OCI-M1 (cell line): ENCODE data around the gene CPN2.

Experiments
- DNase-seq: peaks from one replicate; lab custom pipeline; 2025; lab: John Stamatoyannopoulos, UW

The CPN2 gene, protein sequence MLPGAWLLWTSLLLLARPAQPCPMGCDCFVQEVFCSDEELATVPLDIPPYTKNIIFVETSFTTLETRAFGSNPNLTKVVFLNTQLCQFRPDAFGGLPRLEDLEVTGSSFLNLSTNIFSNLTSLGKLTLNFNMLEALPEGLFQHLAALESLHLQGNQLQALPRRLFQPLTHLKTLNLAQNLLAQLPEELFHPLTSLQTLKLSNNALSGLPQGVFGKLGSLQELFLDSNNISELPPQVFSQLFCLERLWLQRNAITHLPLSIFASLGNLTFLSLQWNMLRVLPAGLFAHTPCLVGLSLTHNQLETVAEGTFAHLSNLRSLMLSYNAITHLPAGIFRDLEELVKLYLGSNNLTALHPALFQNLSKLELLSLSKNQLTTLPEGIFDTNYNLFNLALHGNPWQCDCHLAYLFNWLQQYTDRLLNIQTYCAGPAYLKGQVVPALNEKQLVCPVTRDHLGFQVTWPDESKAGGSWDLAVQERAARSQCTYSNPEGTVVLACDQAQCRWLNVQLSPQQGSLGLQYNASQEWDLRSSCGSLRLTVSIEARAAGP

DNA sequence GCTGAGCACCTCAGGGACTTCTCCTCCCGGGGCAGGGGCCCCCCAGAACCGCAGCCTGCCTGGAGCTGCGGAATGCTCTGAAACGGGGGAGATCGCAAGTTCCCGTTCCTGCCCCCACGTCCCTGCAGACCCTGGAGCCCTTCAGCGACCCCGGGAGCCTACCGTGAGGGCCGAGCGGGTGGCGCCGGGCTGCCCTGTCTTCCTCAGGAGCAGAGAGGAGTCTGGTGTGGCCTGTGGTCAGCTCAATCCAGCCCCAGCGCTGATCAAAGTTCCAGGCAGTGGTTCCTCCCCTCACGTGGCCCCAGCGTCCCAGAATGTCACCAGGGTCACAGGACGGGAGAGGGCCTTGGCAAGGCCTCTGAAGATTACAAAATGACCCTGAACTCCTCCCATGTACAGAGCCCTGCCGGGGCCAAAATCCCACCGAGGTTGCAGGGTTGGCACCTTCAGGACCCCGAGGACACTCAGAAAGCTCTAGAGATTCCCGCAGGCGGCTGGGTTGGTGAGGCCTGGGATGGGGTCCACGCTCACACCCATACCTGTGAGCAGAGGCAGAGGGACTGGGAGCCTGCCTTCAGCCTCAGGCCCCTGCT, at the start of gene CPN2:
Gene CPN2, minus strand, starts transcription at position 249 of the 593 bp plus-strand sequence. CDS start 8,626 bp downstream, outside the sequence.
- no peak for DNase-seq

DNA sequence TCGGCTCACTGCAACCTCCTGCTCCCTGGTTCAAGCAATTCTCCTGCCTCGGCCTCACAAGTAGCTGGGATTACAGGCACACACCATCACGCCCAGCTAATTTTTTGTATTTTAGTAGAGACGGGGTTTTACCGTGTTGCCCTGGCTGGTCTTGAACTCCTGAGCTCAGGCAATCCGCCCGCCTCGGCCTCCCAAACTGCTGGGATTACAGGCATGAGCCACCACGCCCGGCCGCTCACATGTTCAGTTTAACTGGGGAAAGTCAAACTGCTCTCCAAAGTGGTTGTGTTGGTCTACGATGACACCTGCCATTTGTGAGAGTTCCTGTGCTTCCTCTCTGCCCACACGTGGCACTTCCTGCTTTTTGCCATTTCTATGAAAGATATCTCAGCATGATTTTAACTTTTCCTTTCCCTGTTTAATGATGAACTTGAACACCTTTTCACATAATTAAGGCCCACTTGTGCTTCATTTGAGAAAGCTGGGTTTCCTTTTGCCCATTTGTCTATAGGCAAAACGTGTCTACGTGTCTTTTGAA, 48.8 kb upstream of the CPN2 start:
- no peak for DNase-seq

DNA sequence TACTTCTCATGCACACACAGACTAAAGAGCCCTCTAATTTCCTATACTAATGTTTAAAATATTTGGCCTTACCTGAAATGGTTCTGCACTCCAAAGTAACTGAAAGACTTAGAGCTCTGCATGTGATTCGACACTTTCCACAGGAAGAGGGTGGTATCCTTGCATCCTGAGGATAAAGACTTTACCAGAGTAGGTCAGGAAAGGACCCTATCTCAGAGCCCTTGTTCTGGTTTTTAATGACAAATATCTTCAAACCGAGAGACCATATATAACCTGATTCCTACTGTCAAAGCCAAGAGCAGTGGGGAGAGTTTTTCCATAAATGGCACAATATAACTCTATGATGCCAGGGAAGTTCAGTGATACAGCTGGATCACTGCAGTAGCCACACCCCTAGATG, 48.0 kb upstream of the CPN2 start, which contains the start of gene GP5:
Gene GP5, minus strand, starts transcription at position 101 of the 400 bp plus-strand sequence. CDS start 984 bp downstream, outside the sequence.
- peak; percentile 3 for DNase-seq

DNA sequence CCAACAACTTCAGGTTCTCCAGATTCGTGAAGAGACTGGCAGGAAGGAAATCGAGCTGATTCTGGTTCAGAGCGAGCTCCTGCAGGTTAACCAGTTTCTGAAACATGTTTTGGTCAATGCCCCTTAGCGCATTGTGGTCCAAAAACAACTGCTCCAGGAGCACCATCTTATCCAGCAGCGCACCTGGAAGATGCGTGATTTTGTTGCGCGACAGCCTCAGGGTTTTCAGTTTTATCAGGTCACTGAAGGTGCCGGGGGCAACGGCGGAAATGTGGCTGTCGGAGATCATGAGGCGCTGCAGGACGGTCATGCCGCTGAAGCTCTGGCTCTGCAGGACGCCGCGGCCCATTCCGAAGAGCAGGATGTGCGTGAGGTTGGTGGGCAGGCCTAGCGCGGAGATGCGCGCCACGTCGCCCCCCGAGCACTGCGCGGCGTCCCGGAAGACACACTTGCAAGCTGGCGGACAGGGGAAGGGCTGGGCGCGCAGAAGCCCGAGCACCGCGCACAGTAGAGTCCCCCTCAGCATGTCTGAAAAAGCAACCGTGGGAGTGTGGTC, 46.7 kb upstream of the CPN2 start:
- DNase-seq, result no peak

DNA sequence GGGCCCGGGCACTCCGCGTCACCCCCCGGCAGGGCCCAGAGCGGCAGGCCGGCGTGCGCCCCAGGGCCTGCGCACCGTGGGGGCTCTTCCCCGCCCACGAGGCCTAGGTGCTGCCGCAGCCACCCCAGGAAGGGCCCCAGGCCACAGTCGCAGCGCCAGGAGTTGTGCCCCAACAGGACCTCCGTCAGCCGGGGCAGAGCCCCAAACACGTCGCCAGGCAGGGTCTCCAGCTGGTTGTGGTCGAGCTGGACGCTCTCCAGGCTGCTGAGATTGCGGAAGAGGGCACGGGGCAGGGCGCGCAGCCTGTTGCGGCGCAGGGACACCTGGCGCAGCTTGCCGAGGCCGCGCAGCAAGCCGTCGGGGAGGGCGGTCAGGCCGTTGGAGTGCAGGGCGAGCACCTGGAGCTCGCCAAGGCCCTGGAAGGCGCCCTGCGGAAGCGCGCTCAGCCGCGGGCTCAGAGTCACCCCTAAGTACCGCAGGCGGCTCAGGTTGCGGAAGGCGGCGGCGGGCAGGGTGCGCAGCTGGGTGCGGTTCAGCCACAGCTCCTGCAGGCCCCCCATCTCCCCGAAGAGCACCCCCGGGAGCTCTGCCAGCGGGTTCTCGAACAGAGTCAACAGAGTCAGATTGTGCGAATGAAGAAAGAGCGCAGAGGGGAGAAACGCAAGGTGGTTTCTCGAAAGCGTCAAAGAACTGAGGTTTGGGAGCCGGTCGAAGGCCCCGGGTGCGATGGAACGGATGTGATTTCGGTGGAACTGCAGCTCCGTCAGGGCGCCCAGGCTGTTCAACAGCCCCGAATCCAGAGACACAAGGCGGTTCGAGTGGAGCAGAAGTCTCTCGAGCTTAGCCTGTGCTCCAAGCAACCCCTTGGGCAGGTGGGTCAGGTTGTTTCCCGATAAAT, 46.0 kb upstream of the CPN2 start:
- DNase-seq, result no peak

DNA sequence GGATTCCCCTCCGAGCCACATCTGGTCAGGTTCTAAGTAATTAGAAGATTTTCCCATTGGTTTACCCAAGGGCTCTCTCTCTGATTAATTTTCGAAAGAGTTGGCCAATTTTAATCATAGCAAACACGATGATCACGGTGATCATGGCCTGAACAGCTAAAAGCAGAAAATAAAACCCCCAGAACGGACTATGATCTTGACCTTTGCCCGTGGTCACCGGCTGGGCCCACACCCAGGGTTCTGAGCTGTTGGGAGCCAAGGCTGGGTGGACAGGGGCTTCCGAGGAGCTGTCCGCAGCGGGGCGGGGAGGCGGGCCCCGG, 45.4 kb upstream of the CPN2 start:
- DNase-seq, result no peak

DNA sequence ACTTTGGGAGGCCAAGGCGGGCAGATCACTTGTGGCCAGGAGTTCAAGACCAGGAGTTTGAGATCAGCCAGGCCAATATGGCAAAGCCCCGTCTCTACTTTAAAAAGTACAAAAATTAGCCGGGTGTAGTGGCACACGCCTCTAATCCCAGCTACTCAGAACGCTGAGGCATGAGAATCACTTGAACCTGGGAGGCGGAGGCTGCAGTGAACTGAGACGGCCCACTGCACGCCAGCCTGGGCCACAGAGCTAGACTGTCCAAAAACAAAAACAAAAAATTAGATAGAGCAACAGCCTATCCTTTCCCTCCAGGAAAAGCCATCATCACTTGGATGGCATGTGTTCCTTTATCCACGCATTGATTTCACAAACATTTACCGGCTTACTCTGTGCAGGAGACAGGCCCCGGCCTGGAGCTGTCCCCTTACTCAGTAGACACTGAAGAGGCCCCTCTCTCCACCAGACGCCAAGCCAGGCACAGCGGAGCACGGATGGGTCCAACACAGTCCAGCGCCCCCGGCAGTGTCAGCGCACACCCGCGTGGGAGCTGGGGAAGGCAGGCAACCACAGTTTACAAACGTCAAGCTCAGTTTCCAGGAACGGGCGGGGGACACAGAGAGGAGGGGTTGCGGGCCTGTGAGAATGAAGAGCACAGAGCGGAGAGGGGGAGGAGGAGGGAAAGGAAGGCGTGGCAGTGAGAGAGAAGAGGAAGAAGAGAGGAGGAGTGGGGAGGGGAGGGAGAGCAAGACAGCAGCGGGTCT, 44.8 kb upstream of the CPN2 start:
- peak; percentile 87 for DNase-seq

DNA sequence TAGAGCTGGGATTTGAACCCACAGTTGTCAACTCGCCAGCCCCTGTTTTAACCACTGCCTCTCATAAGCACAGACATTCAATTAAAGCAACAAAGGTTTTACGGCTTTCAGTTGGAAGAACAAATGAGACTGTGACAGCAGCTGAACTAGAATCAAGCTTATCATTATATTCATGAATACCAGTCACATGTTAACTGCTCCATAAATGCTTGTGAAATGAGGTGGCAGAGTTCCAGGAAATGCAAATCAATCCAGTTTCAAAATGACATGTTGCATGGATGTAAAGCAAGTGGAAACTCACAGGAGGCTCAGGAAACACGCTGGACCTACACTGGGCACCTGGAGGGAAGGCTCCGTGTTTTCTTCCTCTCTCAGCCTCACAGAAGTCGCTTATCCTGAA, 44.1 kb upstream of the CPN2 start:
- DNase-seq, result peak; percentile 51

DNA sequence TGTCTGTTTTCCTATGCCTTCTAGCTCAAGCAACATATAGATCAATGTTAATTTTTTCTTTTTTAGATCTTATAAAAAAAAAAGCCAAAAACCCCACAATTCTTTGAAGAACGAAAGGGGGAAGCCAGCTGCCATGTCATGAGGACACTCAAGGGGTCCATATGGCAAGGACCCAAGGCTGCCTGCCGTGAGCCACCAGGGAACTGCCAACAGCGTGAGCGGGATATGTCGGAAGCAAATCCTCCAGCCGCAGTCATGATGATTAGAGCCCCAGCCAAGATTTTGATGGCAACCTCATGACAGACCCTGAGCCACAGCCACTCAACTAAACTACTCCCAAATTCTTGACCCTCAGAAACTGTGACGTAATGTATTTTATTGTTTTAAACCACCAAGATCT, 41.4 kb upstream of the CPN2 start:
- DNase-seq, result no peak

DNA sequence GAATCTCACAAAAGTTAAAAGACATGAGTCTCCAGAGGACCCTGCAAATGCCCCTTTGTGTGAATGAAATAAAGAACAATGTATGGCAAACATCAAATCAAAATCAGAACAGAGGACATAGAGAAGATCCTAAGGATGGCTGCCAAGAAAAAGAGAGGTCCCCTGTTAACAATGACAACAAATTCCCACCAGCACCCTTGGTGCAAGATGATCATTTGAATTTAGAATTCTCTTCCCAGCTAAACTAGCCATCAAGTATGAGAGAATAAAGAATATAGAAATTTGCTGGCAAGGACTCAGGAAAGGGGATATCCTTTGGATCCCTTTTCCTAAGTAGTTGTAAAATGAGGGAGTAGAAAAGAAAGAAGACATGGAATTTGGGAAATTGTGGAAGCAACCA, 39.7 kb upstream of the CPN2 start:
- DNase-seq, result no peak

DNA sequence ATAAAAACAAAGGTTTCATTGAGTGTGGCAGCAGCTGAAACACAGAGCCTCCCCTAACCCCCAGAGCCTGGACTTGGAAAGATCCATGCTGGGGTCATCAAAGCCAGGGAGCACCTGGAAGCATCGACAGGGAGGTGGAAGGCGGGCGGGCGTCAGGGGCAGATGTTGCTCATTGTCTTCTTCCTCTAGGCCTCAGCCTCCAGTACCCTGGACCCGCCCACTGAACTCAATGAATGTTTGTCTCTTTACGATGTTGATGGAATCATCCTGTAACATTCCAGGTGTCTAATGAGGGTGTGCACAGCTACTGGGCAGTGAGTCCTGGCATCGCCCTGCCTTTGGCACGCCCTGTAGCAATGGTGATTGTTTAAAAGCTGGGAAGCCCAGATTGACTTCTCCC, 38.1 kb upstream of the CPN2 start:
- DNase-seq, result no peak

DNA sequence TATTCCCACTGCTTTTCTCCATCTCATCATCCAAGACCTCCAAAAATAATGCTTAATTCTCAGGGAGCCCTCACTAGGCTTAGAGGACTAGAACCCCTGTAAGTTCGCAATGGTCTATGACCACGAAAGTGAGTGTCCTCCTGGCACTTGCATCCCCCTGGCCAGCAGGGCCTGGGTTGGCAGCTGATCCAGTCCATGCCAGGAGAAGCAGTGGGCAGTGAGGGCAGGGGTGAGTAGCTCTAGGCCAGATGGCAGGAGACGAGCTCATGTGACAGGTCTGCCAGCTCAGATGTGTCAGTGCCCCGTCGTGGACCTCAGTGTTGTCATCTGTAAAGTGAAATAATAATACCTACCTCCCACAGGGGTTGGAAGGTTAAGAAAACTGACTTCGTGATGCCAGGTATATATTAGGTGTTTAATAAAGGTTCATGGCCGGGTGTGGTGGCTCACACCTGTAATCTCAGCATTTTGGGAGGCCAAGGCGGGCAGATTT, 36.8 kb upstream of the CPN2 start:
- no peak for DNase-seq

DNA sequence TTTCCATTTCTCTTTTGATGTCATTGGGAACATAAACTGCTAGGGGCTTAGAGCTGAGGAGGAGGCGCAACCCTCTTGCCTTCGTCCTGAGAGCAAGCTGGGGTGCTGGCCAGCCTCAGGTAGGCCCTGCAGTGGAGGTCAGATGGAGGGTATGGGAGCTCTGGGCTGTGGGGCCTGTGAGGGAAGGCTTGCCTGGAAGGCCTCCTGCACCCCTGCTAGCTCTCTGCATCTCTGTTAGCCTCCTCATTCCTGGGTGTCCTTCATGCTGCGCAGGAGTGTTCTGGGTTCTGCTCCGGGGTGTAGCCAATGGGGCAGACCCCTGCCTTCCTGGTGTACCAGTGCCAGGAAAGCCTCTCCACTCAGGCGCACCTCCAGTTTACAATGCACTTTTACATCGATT, 36.1 kb upstream of the CPN2 start:
- no peak for DNase-seq

DNA sequence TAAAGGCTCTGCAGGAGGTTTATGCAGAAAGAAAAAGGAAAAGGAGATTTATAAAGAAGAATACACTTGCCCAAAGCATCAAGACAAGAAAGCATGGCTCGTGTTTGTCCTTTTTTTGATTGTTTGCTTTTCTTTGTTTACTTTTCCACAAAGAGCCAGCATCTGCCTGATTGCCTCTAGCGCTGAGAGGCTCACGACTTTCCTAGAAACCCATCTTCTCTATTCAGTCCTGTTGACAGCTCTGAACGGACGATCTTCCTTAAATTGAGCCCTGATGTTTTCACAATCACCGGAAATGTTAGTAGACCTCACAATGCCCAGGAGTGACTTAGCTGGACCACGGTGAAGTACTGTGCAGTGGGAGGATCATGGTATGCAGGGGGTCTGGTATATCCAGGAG, 35.5 kb upstream of the CPN2 start:
- no peak for DNase-seq

DNA sequence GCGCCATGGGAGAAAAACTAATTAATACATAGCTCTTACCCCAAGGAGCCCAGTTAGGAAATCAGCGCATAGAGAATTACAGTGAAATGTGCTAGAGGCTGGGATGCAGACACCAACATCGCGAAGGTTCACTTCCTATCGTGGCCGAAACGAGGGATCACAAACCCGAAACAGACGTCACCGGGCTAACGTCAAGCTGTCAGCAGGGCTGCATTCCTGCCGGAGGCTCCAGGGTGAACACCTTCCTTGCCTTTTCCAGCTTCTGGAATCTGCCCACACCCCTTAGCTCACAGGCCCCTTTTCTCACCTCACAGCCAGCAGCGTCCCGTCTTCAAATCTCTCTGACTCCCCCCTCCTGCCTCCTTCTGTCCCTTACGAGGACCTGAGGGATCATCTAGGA, 34.9 kb upstream of the CPN2 start:
- DNase-seq, result no peak

DNA sequence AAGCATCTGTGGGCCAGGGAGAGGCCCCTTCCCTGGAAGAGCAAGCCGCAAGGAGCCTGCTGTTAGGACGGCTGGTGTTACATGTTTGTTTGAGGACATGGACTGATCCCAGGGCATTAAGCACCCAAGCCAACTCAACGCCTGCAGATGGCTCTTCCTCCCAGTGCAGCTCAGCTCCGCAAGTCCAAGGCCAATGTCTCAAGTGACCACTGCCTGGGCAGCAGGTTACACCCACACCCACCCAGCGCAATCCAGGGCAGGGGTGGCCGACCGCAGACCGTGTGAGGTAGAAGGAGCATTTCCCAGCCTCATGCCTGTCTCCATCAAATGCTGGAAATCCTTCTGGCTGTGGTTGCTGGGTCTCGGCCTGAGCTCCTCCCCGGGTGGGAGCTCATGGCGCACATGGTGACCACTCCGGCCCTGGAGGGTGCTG, 33.5 kb upstream of the CPN2 start:
- DNase-seq, result no peak

DNA sequence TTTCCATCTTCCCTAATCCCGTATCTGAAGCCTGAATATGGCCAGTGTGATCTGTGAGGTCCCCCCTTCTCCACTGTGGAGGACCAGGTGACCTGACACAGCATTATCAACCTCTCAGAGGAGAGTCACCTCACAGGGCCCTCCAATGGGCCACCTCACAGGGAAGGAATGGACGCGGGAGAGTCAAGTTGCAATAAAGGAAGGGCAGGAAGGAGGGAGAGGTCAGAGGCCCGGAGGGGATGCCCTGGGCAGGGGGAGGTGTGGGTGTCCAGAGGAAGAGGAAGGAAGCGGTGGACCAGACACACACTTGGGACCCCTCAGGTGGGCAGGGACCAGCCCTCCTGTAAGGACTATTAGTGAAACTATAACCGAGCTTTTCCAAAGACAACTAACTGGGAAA, 33.0 kb upstream of the CPN2 start:
- no peak for DNase-seq

DNA sequence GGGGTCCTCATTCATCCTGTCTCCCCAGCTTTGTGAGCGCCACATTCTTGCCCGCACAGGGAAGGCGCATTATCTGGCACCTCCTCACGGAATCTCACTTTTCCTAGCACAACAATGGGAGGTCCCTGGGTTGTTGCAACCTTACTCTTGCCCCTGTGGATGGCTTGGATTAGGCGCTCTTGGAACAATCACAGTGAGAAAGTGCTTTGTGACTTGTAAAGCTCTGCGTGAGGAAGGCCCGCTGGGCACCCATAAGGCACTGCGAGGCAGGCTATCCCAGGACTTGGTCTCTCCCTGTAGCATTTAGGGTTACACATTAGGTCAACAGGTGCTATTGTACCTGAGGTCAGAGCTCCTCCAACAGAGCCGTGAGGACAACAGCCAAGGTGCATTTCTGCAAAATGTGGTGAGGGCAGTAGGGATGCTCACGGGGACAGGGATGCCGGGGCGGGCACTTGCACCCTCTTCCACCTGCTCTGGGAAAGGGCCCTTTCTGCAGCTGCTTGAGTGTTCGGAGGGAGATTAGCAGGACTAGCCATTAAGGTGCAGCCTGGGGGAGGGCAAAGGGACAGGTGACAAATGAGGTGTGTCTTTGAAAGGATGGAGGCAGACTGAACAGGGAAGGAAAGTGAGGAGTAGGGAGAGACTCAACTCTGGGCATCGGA, 32.3 kb upstream of the CPN2 start:
- DNase-seq, result no peak

DNA sequence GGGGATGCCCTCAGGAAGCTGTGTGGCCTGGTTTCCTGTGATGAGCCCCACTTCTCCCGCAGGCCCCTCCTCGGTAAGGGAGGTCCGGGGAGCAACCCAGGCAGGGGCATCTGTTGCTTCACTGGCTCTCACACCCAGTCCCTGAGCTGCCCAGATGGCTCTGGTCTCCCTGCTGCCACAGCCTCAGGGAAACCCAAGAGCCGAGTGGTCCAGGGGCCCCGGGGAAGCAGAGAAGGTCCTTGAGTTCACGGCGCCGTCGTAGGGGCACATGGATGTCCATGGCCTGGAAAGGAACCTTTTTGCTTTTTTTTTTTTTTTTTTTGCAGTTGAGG, 31.7 kb upstream of the CPN2 start:
- no peak for DNase-seq

DNA sequence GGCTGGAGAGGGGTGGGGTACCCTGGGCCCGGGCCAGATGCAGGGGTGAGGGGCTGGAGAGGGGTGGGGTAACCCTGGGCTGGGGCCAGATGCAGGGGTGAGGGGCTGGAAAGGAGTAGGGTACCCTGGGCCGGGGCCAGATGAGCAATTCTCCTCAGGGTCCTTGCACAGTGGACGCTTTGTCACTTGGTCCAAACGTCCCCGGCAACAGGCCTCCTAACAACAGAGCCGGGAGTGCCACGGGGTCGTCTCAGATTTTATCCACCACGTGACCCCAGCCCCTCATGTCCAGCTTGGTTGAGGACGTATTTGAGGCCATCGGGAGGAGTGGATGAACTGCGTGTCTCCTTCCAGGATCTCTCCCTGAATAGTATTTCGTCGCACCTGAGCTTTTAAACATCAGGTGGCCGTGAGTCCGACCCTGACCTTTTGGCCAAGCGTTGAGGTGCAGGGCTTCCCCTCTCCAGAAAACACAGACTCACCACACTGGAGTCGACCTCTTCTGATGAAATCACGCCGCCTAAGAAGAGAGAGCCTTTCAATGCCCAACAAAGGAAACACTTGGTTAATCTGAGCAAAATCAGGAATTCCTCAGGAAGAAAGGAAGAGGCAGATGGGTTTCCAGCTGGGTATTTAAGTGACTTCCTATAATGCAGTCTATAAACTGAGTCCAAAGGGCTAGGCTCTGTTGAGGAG, 31.2 kb upstream of the CPN2 start:
- DNase-seq, result no peak
